NT2/D1 (cell line): Measurements from ENCODE around the gene IBTK.
"Not testable (repeated sequence)": the region's sequence is repeated elsewhere in the genome, so short reads cannot be mapped to it uniquely, and the experiment has no call there.

Source experiments
- SUZ12 ChIP-seq: IDR thresholded peaks from 2 replicates; pipeline ENCODE4 v1.6.1; 2011; ENCODE audit not compliant: insufficient read length, insufficient read depth; ENCODE audit errors: extremely low read depth
- YY1 ChIP-seq: IDR thresholded peaks from 2 replicates; pipeline ENCODE4 v1.6.1; 2011; ENCODE audit not compliant: insufficient read length, insufficient read depth
- ZNF274 ChIP-seq: IDR thresholded peaks from 2 replicates; pipeline ENCODE4 v1.6.1; 2011; ENCODE audit warnings: mild to moderate bottlenecking, low read depth, low read length

DNA sequence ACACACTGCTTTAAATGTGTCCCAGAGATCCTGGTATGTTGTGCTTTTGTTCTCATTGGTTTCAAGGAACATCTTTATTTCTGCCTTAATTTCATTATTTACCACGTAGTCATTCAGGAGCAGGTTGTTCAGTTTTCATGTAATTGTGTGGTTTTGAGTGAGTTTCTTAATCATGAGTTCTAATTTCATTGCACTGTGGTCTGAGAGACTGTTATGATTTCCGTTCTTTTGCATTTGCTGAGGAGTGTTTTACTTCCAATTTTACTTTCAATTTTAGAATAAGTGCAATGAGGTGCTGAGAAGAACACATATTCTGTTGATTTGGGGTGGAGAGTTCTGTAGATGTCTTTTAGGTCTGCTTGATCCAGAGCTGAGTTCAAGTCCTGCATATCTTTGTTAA lies 34.0 kb upstream of the IBTK start:
- TF ChIP-seq YY1, ZNF274, SUZ12: not testable (repeated sequence)
